ENCODE results near the gene NPDC1.

NPDC1 gene, protein sequence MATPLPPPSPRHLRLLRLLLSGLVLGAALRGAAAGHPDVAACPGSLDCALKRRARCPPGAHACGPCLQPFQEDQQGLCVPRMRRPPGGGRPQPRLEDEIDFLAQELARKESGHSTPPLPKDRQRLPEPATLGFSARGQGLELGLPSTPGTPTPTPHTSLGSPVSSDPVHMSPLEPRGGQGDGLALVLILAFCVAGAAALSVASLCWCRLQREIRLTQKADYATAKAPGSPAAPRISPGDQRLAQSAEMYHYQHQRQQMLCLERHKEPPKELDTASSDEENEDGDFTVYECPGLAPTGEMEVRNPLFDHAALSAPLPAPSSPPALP

DNA sequence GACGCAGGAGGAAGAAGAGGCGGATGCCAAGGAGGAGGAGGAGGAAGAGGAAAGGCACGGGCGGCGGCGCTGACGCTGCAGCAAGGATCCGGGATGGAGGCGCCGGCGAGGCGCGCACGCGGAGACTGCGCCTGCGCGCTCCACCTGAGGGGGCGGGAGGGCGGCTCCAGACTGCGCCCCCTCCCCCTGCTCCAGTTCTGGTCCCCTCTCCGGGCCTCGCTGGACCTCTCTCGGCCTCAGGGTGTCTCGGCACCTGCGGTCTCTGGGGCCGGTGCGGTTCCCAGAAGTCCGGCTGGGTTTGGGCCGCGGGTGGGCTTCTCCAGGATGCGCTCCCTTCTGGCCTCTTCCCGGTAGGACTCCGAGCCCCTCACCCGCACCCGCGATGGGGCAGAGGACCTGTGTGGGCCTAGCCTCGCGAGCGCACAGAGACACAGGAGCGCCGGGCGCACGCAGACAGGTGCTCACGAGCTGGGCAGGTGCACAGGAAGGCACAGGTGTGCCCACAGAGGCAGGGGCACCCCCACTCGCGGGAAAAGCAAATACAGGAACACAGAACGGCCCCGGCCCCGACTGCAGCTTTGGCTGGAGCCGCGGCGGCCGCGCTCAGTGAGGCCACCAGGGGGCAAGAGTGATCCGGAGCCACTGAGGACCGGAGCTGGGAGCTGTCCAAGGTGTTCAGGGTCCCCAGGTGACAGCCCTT lies at the start of gene NPDC1:
Gene NPDC1 (minus strand): TSS at position 90 of the 700 bp plus-strand sequence. CDS start 188 bp downstream, outside the sequence.
- DNase-seq (ENCODE audit: low read depth in 2 of 2): peak; percentile 58 to 80

- no peak for DNase-seq (ENCODE audit: low read depth in 2 of 2)
These were observed 43.4 kb upstream of the NPDC1 start for GRCh38 chr9:137089232-137089947.

DNA sequence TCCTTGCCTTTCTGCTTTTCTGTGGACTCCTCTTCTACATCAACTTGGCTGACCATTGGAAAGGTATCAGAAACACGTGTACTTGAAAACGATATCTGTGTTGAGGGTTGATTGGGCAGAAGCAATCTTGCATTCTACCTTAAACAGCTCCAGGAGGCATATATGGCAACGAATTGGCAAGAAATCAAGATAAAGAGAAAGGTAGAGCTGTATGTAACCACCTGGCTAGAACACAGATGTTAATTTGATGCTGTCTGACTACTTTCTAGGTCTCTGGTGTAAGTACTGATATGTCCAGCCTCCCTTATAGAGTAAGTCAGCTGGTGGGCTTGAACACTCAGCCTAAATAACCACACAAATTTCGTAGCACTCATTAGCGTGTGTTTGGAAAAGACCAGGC lies 42.1 kb upstream of the NPDC1 start:
- DNase-seq (ENCODE audit: low read depth in 2 of 2): no peak

GRCh38 chr9:137087409-137087925 lies 41.5 kb upstream of the NPDC1 start:
- DNase-seq (ENCODE audit: low read depth in 2 of 2): no peak

DNA sequence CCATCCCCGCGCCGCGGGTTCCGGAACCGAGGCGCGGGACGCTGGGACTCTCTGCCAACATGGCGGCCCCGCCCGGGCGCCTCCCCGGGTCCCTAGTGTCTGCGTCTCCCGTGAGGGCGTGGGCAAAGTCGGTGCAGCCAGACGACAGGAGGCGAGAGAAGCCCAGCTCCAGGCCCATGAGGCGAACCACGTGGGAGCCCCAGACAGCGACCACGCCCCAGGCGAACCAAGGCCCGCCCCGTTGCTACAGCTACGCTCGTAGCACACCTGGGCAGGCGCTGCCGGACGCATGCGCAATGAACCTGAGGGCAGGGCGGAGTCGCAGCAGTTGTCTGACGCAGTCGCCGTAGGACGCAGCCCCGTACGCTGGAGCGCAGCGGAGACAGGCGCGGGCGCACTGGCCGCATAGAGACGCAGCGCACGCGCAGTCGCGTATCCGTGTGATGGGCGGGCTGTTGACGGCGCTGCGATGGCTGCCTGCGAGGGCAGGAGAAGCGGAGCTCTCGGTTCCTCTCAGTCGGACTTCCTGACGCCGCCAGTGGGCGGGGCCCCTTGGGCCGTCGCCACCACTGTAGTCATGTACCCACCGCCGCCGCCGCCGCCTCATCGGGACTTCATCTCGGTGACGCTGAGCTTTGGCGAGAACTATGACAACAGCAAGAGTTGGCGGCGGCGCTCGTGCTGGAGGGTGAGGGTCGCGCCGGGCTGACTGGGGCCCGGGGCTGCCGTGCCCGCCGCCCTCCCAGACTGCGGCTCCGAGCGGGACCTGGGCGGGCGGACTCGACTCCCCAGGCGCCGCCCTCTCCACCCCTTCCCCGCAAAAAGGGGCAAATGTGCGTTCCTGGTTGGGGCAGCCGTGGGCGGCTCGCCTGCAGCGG lies 40.8 kb upstream of the NPDC1 start, which contains the start of gene MAN1B1:
Gene MAN1B1 (plus strand): TSS at position 455 of the 878 bp plus-strand sequence. CDS start 15 bp downstream, at position 470.
- peak; percentile 99 to 100 for DNase-seq (ENCODE audit: low read depth in 2 of 2)

DNA sequence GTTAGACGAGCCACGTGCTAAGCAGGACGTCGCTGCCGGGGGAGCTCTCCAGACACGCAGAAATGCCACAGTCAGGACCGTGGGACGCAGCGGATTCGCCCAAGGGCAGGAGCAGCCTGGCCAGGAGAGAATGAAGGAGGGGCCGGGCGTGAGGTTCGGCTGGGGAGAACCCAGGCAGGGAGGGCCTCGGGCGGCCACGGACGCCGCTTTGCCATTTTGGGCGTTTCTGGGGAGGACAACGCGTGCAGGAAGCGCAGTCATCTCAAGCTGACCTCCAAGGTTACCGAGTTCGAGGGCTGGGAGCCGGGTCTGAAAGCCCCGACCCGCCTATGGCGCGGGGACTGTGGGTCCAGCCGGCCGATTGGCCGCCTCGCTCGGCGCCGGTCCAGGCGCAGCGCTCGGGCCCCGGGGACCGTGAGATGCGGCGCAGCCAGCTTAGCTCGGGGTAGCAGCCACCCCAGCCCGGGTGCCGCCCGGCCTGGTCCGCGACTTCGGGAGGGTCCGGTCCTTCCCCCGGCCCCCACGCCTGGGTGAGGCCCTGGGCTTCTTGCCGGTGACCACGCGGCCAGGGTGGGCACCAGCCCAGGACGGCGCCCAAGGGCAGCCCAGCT lies 40.0 kb upstream of the NPDC1 start:
- DNase-seq (ENCODE audit: low read depth in 2 of 2): no peak

- no peak for DNase-seq (ENCODE audit: low read depth in 2 of 2)
These were observed 38.5 kb upstream of the NPDC1 start for GRCh38 chr9:137084526-137084925.

DNA sequence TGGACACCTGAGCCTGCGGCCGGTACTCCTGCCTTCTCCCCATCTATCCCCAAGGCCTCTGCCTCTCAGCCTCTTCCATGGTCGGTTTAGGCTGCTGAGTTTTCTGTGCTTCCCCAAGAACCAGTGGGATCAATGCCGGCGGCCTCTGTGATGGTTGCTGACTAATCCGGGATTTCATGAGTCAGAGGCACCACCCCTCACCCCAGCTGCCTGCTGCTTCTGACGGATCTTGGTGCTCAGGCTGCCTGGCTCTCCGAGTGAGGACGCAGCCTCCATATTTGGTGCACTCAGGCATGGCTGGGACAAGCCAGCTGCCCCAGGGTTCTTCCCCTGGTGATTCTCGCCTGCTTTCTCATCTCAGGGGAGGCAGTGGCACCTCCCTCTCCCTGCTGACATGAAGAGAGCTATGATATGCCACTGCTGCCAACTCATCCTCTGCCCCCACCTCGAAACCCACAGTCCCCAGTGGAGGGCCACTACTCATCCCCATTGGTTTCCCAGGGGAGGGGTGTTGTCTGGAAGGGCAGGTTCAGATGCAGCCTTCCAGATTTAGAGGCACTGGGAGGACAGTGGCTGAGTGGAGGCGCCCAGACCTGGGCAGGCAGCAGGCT lies 37.5 kb upstream of the NPDC1 start:
- no peak for DNase-seq (ENCODE audit: low read depth in 2 of 2)

GRCh38 chr9:137082925-137083290 lies 36.9 kb upstream of the NPDC1 start:
- no peak for DNase-seq (ENCODE audit: low read depth in 2 of 2)

DNA sequence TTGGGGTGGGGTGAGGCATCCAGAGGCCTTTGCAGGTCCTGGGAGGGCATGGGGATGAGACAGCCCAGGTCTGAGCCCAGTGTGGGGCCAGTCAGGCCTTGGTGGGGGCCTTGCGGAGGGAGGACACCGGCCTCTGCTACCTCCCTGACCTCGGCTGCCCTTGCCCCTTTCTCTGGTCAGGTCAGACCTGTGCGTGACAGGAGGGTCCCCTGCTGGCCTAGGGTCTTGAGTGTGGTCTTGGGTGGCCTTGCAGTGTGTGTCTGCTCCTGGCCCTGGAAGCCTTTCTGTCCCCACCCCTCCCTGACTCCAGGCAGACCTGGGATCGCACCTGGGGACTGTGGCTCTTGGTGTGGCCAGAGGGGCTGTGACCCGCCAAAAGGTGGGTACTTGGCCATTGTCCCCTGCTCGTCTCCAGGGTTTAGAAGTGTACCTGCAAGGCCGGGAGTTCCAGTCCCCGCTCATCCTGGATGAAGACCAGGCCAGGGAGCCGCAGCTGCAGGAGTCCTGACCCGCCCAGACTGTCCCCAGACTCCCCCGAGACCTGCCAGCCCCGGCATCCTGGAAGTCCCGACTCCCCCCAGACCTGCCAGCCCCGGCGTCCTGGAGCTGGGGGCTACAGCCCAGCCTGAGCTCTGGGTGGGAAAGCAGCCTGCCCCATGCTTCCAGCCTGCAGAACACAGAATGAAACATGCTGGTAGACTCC lies 36.4 kb upstream of the NPDC1 start:
- DNase-seq (ENCODE audit: low read depth in 2 of 2): no peak

DNA sequence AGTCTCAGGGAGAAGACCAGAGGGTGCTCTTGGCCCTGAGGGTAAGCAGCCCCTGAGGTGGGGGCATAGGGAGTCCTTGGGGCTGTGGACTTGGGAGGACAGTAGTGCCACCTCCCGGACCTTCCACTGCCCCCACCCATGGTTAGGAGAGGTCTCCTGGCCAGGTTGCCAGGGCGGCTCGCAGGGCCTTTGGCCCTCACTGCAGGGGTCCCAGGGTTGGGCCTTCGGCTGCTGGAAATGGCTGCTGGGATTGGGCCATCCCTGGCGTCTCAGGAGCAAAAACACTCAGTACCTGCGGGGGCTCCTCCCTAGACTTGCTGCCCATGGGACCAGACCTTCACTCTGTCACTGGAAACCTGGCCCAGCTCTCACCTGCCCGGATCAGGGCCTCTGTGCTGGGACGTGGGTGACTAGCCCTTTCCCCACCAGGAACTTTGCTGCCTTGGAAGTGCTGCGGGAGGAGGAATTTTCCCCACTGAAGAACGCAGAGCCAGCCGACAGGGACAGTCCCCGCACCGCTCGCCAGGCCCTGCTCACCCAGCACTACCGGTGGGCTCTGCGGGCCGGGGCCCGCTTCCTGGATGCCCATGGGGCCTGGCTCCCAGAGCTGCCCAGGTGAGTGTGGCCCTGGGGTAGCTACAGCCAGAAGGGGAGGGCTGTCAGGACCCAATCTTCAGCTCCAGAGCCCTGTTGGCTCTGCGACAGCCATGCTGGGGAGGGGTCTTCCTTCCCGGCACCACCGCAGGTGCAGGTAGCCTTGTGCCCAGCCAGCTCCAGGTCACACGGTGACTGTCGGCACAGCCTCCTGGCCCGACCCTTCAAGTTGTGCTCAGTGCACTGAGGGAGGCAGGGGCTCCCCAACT lies 34.5 kb upstream of the NPDC1 start:
- no peak for DNase-seq (ENCODE audit: low read depth in 2 of 2)

DNA sequence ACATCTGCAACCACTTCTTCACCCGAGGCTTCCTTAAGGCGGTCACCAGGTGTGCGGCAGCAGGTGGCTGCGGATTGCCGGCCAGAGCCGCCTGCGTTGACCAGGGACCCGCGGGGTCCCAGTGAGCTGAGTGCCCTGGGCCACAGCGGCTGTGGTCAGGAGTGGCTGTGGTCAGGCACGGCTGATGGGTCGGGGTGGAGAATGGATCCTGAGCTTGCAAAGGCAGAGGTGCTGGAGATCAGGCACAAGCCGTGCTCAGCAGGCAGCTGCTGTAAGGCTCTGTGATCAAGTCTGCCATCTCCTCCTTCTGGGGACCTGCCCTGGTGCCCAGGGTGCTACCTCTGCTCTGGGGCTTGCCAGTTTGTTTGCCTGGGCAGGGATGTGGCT lies 33.4 kb upstream of the NPDC1 start:
- DNase-seq (ENCODE audit: low read depth in 2 of 2): no peak

- no peak for DNase-seq (ENCODE audit: low read depth in 2 of 2)
These were observed 32.9 kb upstream of the NPDC1 start for GRCh38 chr9:137078701-137079400.

DNA sequence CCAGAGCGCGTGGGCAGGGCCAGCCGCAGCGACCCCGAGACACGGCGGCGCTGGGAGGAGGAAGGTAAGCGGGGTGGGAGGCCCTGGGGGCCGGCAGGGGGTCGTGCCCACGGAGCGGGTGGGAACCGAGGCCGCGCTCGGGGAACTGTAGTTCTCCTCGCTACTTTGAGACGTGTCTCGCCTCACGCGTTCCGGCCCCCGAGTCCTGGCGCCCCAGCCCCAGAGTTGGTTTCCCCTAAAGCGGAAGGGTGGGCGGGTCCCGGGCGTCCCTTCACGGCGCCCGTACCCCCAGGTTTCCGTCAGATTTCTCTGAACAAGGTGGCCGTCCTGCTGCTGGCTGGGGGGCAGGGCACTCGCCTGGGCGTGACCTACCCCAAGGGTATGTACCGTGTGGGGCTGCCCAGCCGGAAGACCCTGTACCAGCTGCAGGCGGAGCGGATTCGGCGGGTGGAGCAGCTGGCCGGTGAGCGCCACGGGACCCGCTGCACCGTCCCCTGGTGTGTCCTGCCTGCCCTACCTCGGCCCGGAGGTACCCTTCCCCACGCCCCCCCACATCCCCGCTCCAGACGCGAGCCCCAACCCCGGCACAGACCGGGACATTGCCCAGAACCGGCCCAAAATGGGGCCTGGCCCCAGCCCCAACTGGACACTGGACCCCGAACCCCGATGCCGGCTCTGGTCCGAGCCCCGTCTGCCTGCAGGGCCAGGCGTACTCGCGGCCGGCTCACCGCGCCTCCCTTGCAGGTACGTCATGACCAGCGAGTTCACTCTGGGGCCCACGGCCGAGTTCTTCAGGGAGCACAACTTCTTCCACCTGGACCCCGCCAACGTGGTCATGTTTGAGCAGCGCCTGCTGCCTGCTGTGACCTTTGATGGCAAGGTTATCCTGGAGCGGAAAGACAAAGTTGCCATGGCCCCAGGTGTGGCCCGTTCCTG lies 32.0 kb upstream of the NPDC1 start:
- DNase-seq (ENCODE audit: low read depth in 2 of 2): no peak

GRCh38 chr9:137077010-137077747 lies 31.2 kb upstream of the NPDC1 start, which contains the start of gene UAP1L1:
UAP1L1 (plus strand) TSS chr9:137077517; CDS start chr9:137077533, 16 bp downstream.
- DNase-seq (ENCODE audit: low read depth in 2 of 2): peak in 1 of 2 experiments; percentile 43

GRCh38 chr9:137076636-137077009 lies 30.6 kb upstream of the NPDC1 start:
- DNase-seq (ENCODE audit: low read depth in 2 of 2): no peak

Measured in stimulated activated CD4-positive, alpha-beta T cell treated with anti-CD3 and anti-CD28 coated beads, Interleukin-12 subunit alpha, Interleukin-12 subunit beta, amount 100 ng/mL, for 24 hours (primary cell).